Effector memory CD8-positive, alpha-beta T cell (primary cell): ENCODE results near the gene MTMR8.

Experiments used
- ATAC-seq: fragments of 150-1000 bp; cut with Tn5 transposase; replicated peaks from 2 replicates; pipeline ENCODE4 v1.10.0; 2021; ENCODE audit warnings: mild to moderate bottlenecking, moderate library complexity
- DNase-seq, 3 experiments: peaks; one replicate each; pipeline ENCODE4 v3.0.0; 2021
- H3K27ac Mint-ChIP-seq, 2 donors: one replicate each; pipeline ENCODE4 v1.8.0; 2022; ENCODE audit warnings: mild to moderate bottlenecking in 2 of 2, mixed read lengths in 2 of 2, moderate library complexity in 2 of 2
- H3K27me3 Mint-ChIP-seq, 2 donors: one replicate each; pipeline ENCODE4 v1.8.0; 2022; ENCODE audit warnings: mixed read lengths in 2 of 2
- H3K36me3 Mint-ChIP-seq: one replicate; pipeline ENCODE4 v1.8.0; 2022; ENCODE audit warnings: mild to moderate bottlenecking, moderate library complexity, mixed read lengths; ENCODE audit not compliant: insufficient read depth
- H3K4me1 Mint-ChIP-seq, 2 donors: one replicate each; pipeline ENCODE4 v1.8.0; 2022; ENCODE audit warnings: low read depth in 2 of 2, mixed read lengths in 2 of 2
- H3K4me3 Mint-ChIP-seq, 2 donors: one replicate each; pipeline ENCODE4 v1.8.0; 2022; ENCODE audit warnings: mild to moderate bottlenecking in 2 of 2, mixed read lengths in 2 of 2, moderate library complexity in 2 of 2
- H3K9me3 Mint-ChIP-seq, 2 donors: one replicate each; pipeline ENCODE4 v1.8.0; 2022; ENCODE audit warnings: mixed read lengths in 2 of 2

The MTMR8 gene

DNA sequence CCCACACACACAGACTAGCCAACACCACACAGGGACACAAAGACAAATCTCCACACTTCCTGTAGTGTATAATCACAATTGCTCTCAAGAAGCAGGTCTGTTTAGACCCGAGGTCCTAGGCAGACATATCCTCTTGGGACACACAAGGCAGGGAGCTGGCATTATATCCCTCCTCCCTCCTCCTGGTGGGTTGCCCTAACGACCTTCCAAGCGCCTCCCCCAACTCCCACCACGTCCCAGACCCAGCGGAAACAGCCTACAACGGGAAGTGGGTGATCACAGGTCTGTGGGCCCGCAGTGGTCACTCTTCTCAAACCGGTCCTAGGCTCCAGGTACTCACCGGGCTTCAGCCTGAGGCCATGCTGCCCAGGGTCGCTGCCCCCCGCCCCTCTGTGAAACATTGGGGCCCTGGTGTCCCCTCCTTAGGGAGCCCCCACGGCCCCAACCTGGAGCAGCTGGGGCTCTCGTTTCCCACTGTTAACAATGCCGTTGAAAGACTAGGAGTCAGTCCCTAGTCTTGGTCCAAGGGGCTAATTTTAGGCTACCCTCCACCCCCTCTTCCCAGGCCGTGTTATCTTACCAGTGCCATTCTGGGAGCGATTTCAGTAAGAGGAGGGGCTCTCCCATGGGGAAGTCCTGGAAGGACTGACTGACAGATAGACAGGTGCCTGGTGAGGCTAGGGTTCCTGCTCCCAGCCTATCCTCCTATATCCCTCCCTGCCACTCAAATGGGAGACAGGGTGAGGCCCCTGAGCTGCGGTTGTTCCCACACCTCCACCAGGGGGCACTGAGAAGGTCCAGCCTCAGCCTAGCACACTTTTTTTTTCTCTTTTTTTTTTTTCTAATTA is 164.9 kb downstream of the MTMR8 start, which contains the start of gene ASB12:
Gene ASB12 (minus strand): TSS at position 485 of the 848 bp plus-strand sequence. CDS start 4,957 bp downstream, outside the sequence.
- H3K36me3 Mint-ChIP-seq, result no peaks in the 10 kb centered on the region
- DNase-seq (no peak), ATAC-seq (no peak)
- H3K4me1 Mint-ChIP-seq, result no peaks in the 10 kb centered on the region
- no peaks in the 10 kb centered on the region for H3K9me3 Mint-ChIP-seq
- H3K27ac Mint-ChIP-seq, result no peak within 1 kb of the TSS
- H3K27me3 Mint-ChIP-seq, result no peaks in the 10 kb centered on the region
- no peak within 1 kb of the TSS for H3K4me3 Mint-ChIP-seq

DNA sequence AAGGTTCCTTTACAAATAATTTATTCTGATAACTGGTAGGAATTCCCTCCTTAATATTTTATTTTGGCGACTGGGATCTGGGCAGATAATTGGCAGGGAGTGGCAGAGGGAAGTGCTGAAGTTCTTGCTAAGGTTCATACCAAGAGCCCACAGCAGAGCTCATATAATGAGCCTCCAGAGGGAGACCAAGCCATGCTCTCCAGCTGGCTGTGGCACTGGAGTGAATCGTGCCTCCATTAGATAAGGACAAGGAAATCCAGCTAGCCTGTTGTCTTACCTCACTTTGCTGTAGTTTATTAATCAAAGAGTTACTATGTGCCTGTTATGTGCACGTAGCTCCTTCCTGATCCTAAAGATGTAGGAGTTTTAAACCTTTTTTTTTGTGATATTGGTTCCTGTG is 166.1 kb downstream of the MTMR8 start:
- Mint-ChIP-seq H3K4me3 (no peak overlapping the region), H3K27ac (no peak overlapping the region), H3K4me1 (no peaks in the 10 kb centered on the region), H3K9me3 (no peaks in the 10 kb centered on the region), H3K27me3 (no peaks in the 10 kb centered on the region), H3K36me3 (no peaks in the 10 kb centered on the region)
- no peak for DNase-seq
- ATAC-seq, result no peak
